Measurements from ENCODE around the gene EHD2. TPM values are rescaled to one million over a fixed set of nuclear protein-coding genes. Genes with fewer than 3 reads are reported as not detected.

Gene EHD2
- polyA plus RNA-seq, 1 donor from 2014 or later = not detected

DNA sequence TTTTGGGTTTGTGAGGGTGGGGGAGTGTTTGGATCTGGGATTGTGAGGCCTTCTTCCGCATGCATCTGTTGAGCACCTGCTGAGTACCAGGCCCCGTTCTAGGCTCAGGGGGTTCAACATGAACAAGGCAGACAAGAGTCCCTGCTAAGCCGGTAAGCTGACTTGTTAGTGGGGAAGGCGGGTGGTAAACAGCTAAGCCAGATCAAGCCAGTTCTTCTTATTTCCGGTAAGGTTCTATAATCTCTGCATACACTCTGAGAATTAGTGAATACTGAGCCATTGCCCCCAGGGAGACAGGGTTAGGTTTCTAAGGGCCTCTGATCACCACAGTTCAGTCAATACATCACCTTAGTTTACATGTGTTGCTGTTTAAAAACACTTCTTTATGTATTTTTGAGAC lies 9.9 kb upstream of the EHD2 start:
- no peak overlapping the region for H3K4me3 ChIP-seq (ENCODE audit: low read length)
- no peaks in the 10 kb centered on the region for H3K27me3 ChIP-seq (ENCODE audit: insufficient read depth, low read depth, low read length)
- no peak overlapping the region for H3K9ac ChIP-seq (ENCODE audit: low read length)
- no peak overlapping the region for H3K4me2 ChIP-seq (ENCODE audit: low read length)
- H3K9me2 ChIP-seq (ENCODE audit: insufficient read depth, low read length) = no peaks in the 10 kb centered on the region
- no peak overlapping the region for H2AFZ ChIP-seq (ENCODE audit: low read depth, low read length)
- H3K27ac ChIP-seq (ENCODE audit: low read length) = no peak overlapping the region
- no peaks in the 10 kb centered on the region for H3F3A ChIP-seq (ENCODE audit: insufficient read depth, low read length, poor library complexity, severe bottlenecking)
- H4K20me1 ChIP-seq (ENCODE audit: insufficient read depth) = no peaks in the 10 kb centered on the region
- TF ChIP-seq SMC3 (conservative IDR thresholded peaks at IDR 0.05; ENCODE audit: poor library complexity) (no peak), RAD21 (conservative IDR thresholded peaks at IDR 0.05) (no peak), MXI1 (conservative IDR thresholded peaks at IDR 0.05; ENCODE audit: poor library complexity, severe bottlenecking) (no peak), POLR2AphosphoS5 (IDR thresholded peaks at IDR 0.05) (no peak), EZH2 (IDR thresholded peaks at IDR 0.05; ENCODE audit: borderline replicate concordance, insufficient read depth, low read length, poor library complexity, severe bottlenecking) (no peak), EP300 (conservative IDR thresholded peaks at IDR 0.05; ENCODE audit: poor library complexity, severe bottlenecking) (no peak), TAF1 (IDR thresholded peaks at IDR 0.05; ENCODE audit: low read depth) (no peak)
- TF ChIP-seq, protein P1, sequence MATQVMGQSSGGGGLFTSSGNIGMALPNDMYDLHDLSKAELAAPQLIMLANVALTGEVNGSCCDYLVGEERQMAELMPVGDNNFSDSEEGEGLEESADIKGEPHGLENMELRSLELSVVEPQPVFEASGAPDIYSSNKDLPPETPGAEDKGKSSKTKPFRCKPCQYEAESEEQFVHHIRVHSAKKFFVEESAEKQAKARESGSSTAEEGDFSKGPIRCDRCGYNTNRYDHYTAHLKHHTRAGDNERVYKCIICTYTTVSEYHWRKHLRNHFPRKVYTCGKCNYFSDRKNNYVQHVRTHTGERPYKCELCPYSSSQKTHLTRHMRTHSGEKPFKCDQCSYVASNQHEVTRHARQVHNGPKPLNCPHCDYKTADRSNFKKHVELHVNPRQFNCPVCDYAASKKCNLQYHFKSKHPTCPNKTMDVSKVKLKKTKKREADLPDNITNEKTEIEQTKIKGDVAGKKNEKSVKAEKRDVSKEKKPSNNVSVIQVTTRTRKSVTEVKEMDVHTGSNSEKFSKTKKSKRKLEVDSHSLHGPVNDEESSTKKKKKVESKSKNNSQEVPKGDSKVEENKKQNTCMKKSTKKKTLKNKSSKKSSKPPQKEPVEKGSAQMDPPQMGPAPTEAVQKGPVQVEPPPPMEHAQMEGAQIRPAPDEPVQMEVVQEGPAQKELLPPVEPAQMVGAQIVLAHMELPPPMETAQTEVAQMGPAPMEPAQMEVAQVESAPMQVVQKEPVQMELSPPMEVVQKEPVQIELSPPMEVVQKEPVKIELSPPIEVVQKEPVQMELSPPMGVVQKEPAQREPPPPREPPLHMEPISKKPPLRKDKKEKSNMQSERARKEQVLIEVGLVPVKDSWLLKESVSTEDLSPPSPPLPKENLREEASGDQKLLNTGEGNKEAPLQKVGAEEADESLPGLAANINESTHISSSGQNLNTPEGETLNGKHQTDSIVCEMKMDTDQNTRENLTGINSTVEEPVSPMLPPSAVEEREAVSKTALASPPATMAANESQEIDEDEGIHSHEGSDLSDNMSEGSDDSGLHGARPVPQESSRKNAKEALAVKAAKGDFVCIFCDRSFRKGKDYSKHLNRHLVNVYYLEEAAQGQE (IDR thresholded peaks at IDR 0.05; ENCODE audit: borderline replicate concordance) = no peak
- TF ChIP-seq, protein P2, sequence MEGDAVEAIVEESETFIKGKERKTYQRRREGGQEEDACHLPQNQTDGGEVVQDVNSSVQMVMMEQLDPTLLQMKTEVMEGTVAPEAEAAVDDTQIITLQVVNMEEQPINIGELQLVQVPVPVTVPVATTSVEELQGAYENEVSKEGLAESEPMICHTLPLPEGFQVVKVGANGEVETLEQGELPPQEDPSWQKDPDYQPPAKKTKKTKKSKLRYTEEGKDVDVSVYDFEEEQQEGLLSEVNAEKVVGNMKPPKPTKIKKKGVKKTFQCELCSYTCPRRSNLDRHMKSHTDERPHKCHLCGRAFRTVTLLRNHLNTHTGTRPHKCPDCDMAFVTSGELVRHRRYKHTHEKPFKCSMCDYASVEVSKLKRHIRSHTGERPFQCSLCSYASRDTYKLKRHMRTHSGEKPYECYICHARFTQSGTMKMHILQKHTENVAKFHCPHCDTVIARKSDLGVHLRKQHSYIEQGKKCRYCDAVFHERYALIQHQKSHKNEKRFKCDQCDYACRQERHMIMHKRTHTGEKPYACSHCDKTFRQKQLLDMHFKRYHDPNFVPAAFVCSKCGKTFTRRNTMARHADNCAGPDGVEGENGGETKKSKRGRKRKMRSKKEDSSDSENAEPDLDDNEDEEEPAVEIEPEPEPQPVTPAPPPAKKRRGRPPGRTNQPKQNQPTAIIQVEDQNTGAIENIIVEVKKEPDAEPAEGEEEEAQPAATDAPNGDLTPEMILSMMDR (IDR thresholded peaks at IDR 0.05; ENCODE audit: poor library complexity, severe bottlenecking) = no peak
- no peaks in the 10 kb centered on the region for H3K9me3 ChIP-seq (ENCODE audit: low read length)
- no peaks in the 10 kb centered on the region for H3K36me3 ChIP-seq (ENCODE audit: insufficient read depth, low read length)
- no peaks in the 10 kb centered on the region for H3K79me2 ChIP-seq (replicated peaks; ENCODE audit: insufficient read depth, low read length)

DNA sequence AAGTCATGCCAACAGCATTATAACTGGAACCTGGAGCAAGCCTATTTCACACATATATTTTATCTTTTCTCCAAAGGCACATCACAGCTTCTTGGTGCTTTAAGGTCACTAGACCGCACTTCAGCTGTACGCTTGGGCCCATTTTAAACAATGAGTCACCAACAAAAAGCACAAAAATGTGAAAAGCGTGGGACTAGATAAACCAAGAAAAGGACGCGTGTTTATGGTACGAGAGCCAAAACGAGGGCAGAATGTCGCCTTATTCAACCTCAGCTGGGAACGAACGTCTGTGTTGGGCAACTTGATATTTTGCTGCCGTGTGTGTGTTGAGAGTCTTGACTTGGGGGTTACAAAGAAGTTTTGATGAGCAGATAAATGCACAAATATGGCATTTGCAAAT lies 9.2 kb upstream of the EHD2 start:
- H3K27ac ChIP-seq (ENCODE audit: low read length) = no peak overlapping the region
- H3K27me3 ChIP-seq (ENCODE audit: insufficient read depth, low read depth, low read length) = no peaks in the 10 kb centered on the region
- no peak overlapping the region for H3K4me2 ChIP-seq (ENCODE audit: low read length)

More for the DNA sequence above, 9.2 kb upstream of the EHD2 start:
- TF ChIP-seq, protein P2 (IDR thresholded peaks at IDR 0.05; ENCODE audit: poor library complexity, severe bottlenecking) = no peak
- TF ChIP-seq TAF1 (IDR thresholded peaks at IDR 0.05; ENCODE audit: low read depth) = no peak
- TF ChIP-seq, protein P1 (IDR thresholded peaks at IDR 0.05; ENCODE audit: borderline replicate concordance) = no peak
- TF ChIP-seq EZH2 (IDR thresholded peaks at IDR 0.05; ENCODE audit: borderline replicate concordance, insufficient read depth, low read length, poor library complexity, severe bottlenecking) = no peak
- TF ChIP-seq RAD21 (conservative IDR thresholded peaks at IDR 0.05) = no peak
- no peak for TF ChIP-seq SMC3 (conservative IDR thresholded peaks at IDR 0.05; ENCODE audit: poor library complexity)
- TF ChIP-seq EP300 (conservative IDR thresholded peaks at IDR 0.05; ENCODE audit: poor library complexity, severe bottlenecking) = no peak
- TF ChIP-seq POLR2AphosphoS5 (IDR thresholded peaks at IDR 0.05) = no peak
- no peak for TF ChIP-seq MXI1 (conservative IDR thresholded peaks at IDR 0.05; ENCODE audit: poor library complexity, severe bottlenecking)
- H3K36me3 ChIP-seq (ENCODE audit: insufficient read depth, low read length) = no peaks in the 10 kb centered on the region
- H3K9me2 ChIP-seq (ENCODE audit: insufficient read depth, low read length) = no peaks in the 10 kb centered on the region
- H4K20me1 ChIP-seq (ENCODE audit: insufficient read depth) = no peaks in the 10 kb centered on the region
- H3F3A ChIP-seq (ENCODE audit: insufficient read depth, low read length, poor library complexity, severe bottlenecking) = no peaks in the 10 kb centered on the region
- no peaks in the 10 kb centered on the region for H3K9me3 ChIP-seq (ENCODE audit: low read length)
- no peak overlapping the region for H3K4me3 ChIP-seq (ENCODE audit: low read length)
- H3K9ac ChIP-seq (ENCODE audit: low read length) = no peak overlapping the region
- no peaks in the 10 kb centered on the region for H3K79me2 ChIP-seq (replicated peaks; ENCODE audit: insufficient read depth, low read length)
- H2AFZ ChIP-seq (ENCODE audit: low read depth, low read length) = no peak overlapping the region

Data from neural cell (in vitro differentiated cells).